HG03342 (cell line): ENCODE data around the gene STARD8.
"Not testable (repeated sequence)": the region's sequence is repeated elsewhere in the genome, so short reads cannot be mapped to it uniquely, and the experiment has no call there.

Experiments used
- ATAC-seq: cut with Tn5 transposase; IDR thresholded peaks from one replicate; pipeline ENCODE4 v1.9.1; 2021; ENCODE audit warnings: mild to moderate bottlenecking, moderate library complexity; ENCODE audit not compliant: unreplicated experiment

STARD8 gene

GRCh38 chrX:68647156-68647957, at the start of gene STARD8:
Gene STARD8, plus strand, starts transcription at chrX:68647666. Its CDS starts 217 bp downstream, at chrX:68647883.
- ATAC-seq: no peak

GRCh38 chrX:68598841-68599240, 48.6 kb upstream of the STARD8 start:
- ATAC-seq: no peak

- no peak for ATAC-seq
These were observed 48.0 kb upstream of the STARD8 start for GRCh38 chrX:68599256-68600152.

GRCh38 chrX:68604216-68604615, 43.2 kb upstream of the STARD8 start:
- ATAC-seq: not testable (repeated sequence)

- ATAC-seq: not testable (repeated sequence)
These were observed 32.7 kb upstream of the STARD8 start for GRCh38 chrX:68614733-68615132.

GRCh38 chrX:68627986-68628385, 19.5 kb upstream of the STARD8 start:
- ATAC-seq: no peak

GRCh38 chrX:68629936-68630335, 17.5 kb upstream of the STARD8 start:
- ATAC-seq: not testable (repeated sequence)

- ATAC-seq: no peak
These were observed 16.1 kb upstream of the STARD8 start for GRCh38 chrX:68631336-68631735.

GRCh38 chrX:68632491-68632890, 15.0 kb upstream of the STARD8 start:
- ATAC-seq: no peak

GRCh38 chrX:68633981-68634380, 13.5 kb upstream of the STARD8 start:
- no peak for ATAC-seq

GRCh38 chrX:68634649-68635227, 12.7 kb upstream of the STARD8 start:
- ATAC-seq: no peak

- no peak for ATAC-seq
These were observed 6.8 kb upstream of the STARD8 start for GRCh38 chrX:68640661-68641060.

GRCh38 chrX:68644861-68645260, 2.6 kb upstream of the STARD8 start:
- no peak for ATAC-seq

- no peak for ATAC-seq
These were observed 1.0 kb upstream of the STARD8 start for GRCh38 chrX:68646421-68646820.

- ATAC-seq: no peak
These were observed 1.5 kb downstream of the STARD8 start for GRCh38 chrX:68648960-68649359.

- ATAC-seq: no peak
These were observed 3.0 kb downstream of the STARD8 start for GRCh38 chrX:68650491-68650890.

- no peak for ATAC-seq
These were observed 3.6 kb downstream of the STARD8 start for GRCh38 chrX:68651110-68651509.

GRCh38 chrX:68652326-68653170, 5.1 kb downstream of the STARD8 start:
- no peak for ATAC-seq

GRCh38 chrX:68654693-68655092, 7.2 kb downstream of the STARD8 start:
- no peak for ATAC-seq

GRCh38 chrX:68656473-68656872, 9.0 kb downstream of the STARD8 start:
- not testable (repeated sequence) for ATAC-seq

- no peak for ATAC-seq
These were observed 11.1 kb downstream of the STARD8 start for GRCh38 chrX:68658530-68658929.
